IMR-90 (cell line): ENCODE results near the gene MARK4. TPM values are rescaled to one million over a fixed set of nuclear protein-coding genes. Genes with fewer than 3 reads are reported as not detected.

Experiments used
- ATAC-seq: fragments of 200-7000 bp; cut with Tn5 transposase; 2 replicates; pipeline ENCODE4 v1.9.1; 2020; ENCODE audit warnings: low read depth, mild to moderate bottlenecking, moderate library complexity
- BruUV-seq: library from RNA; stranded (reverse); fragments of 400-500 nt; replicated peaks from 2 replicates; lab custom pipeline; 2021; lab: Mats Ljungman, UMichigan
- CTCF ChIA-PET: fragments of 300-600 bp; formaldehyde crosslinking; extraction: SDS; loops from one replicate; lab custom pipeline; 2021; ENCODE audit warnings: antibody characterized with exemption; lab: Yijun Ruan, JAX
- POLR2A ChIA-PET: fragments of 300-600 bp; sonication (Branson Sonifier 250); formaldehyde crosslinking; loops from one replicate; lab custom pipeline; 2022; ENCODE audit warnings: antibody characterized with exemption; ENCODE audit not compliant: unreplicated experiment; lab: Charles Lee
- DNase-seq: peaks from one replicate; pipeline ENCODE4 v3.0.0; 2013
- H2AFZ ChIP-seq: replicated peaks from 2 replicates; pipeline ENCODE3; 2013; ENCODE audit warnings: low read length, mild to moderate bottlenecking; ENCODE audit not compliant: poor library complexity
- H2AK5ac ChIP-seq: 2 replicates; pipeline ENCODE4 v1.6.1; 2013; ENCODE audit warnings: low read depth, low read length, inconsistent platforms
- H2AK9ac ChIP-seq: replicated peaks from 2 replicates; pipeline ENCODE3; 2013; ENCODE audit warnings: mild to moderate bottlenecking, low read depth, low read length, moderate library complexity; ENCODE audit not compliant: poor library complexity
- H2BK120ac ChIP-seq: 2 replicates; pipeline ENCODE4 v1.6.1; 2013; ENCODE audit warnings: low read depth, low read length, inconsistent platforms
- H2BK15ac ChIP-seq: 3 replicates; pipeline ENCODE4 v1.6.1; 2013; ENCODE audit warnings: low read depth, low read length, inconsistent platforms
- H2BK20ac ChIP-seq: 2 replicates; pipeline ENCODE4 v1.6.1; 2013; ENCODE audit warnings: low read depth, mild to moderate bottlenecking, inconsistent platforms, low read length, moderate library complexity
- H2BK5ac ChIP-seq: 2 replicates; pipeline ENCODE4 v1.6.1; 2013; ENCODE audit warnings: mild to moderate bottlenecking, low read depth, low read length, inconsistent platforms; ENCODE audit not compliant: poor library complexity, severe bottlenecking
- H3K14ac ChIP-seq: replicated peaks from 2 replicates; pipeline ENCODE4 v1.6.1; 2013; ENCODE audit warnings: low read depth, low read length, inconsistent platforms
- H3K18ac ChIP-seq: 2 replicates; pipeline ENCODE4 v1.6.1; 2013; ENCODE audit warnings: low read depth, low read length, control low read depth
- H3K23ac ChIP-seq: 2 replicates; pipeline ENCODE4 v1.6.1; 2013; ENCODE audit warnings: low read depth, low read length, inconsistent platforms
- H3K27ac ChIP-seq: 2 replicates; pipeline ENCODE4 v1.5.1; 2013; ENCODE audit warnings: mild to moderate bottlenecking, control low read depth, low read length; ENCODE audit not compliant: insufficient read depth
- H3K27me3 ChIP-seq: 2 replicates; pipeline ENCODE4 v1.6.1; 2013; ENCODE audit warnings: low read length; ENCODE audit not compliant: control insufficient read depth, insufficient read depth
- H3K36me3 ChIP-seq: 2 replicates; pipeline ENCODE4 v1.6.1; 2013; ENCODE audit warnings: low read length, mixed read lengths; ENCODE audit not compliant: control insufficient read depth, insufficient read depth
- H3K4ac ChIP-seq: 2 replicates; pipeline ENCODE4 v1.6.1; 2013; ENCODE audit warnings: low read depth, low read length, inconsistent platforms
- H3K4me1 ChIP-seq: 2 replicates; pipeline ENCODE4 v1.6.1; 2013; ENCODE audit warnings: low read length, mixed read lengths; ENCODE audit not compliant: control insufficient read depth, insufficient read depth
- H3K4me2 ChIP-seq: 2 replicates; pipeline ENCODE4 v1.6.1; 2013; ENCODE audit warnings: low read depth, mild to moderate bottlenecking, control low read depth, low read length, moderate library complexity
- H3K4me3 ChIP-seq: 2 replicates; pipeline ENCODE4 v1.5.1; 2013; ENCODE audit warnings: low read depth, mild to moderate bottlenecking, control low read depth, low read length, moderate library complexity; ENCODE audit not compliant: insufficient read depth
- H3K56ac ChIP-seq: 2 replicates; pipeline ENCODE4 v1.6.1; 2013; ENCODE audit warnings: low read length, inconsistent platforms; ENCODE audit not compliant: insufficient read depth; ENCODE audit errors: extremely low read depth
- H3K79me1 ChIP-seq, 2 experiments: 2 replicates each; pipeline ENCODE4 v1.6.1; 2013; ENCODE audit warnings: low read length in 2 of 2, inconsistent platforms in 1 of 2, low read depth in 1 of 2
- H3K9ac ChIP-seq: 2 replicates; pipeline ENCODE4 v1.6.1; 2013; ENCODE audit warnings: low read depth, low read length, control low read depth
- H3K9me1 ChIP-seq: 2 replicates; pipeline ENCODE4 v1.6.1; 2013; ENCODE audit warnings: low read length, inconsistent platforms; ENCODE audit not compliant: insufficient read depth
- H3K9me3 ChIP-seq: 2 replicates; pipeline ENCODE4 v1.6.1; 2013; ENCODE audit warnings: low read length; ENCODE audit not compliant: control insufficient read depth, insufficient read depth
- H4K20me1 ChIP-seq: 2 replicates; pipeline ENCODE4 v1.6.1; 2013; ENCODE audit warnings: low read length, inconsistent platforms; ENCODE audit not compliant: insufficient read depth
- H4K5ac ChIP-seq: 2 replicates; pipeline ENCODE4 v1.6.1; 2013; ENCODE audit warnings: mild to moderate bottlenecking, low read depth, low read length, control low read depth
- H4K8ac ChIP-seq, 2 experiments: 2 replicates each; pipeline ENCODE4 v1.6.1; 2013; ENCODE audit warnings: low read depth in 2 of 2, low read length in 2 of 2, control low read depth in 1 of 2, inconsistent platforms in 1 of 2
- H4K91ac ChIP-seq: 2 replicates; pipeline ENCODE4 v1.6.1; 2013; ENCODE audit warnings: low read depth, low read length, inconsistent platforms; ENCODE audit not compliant: insufficient read depth
- BHLHE40 ChIP-seq: fragments of 150-350 bp; IDR thresholded peaks from 2 replicates; pipeline ENCODE4 v1.6.1; 2016; ENCODE audit warnings: mild to moderate bottlenecking, low read depth, low read length
- CEBPB ChIP-seq: IDR thresholded peaks from 2 replicates; pipeline ENCODE4 v1.6.1; 2012; ENCODE audit warnings: low read depth, low read length, improper control_type of control experiment
- CHD1 ChIP-seq: IDR thresholded peaks from 2 replicates; pipeline ENCODE4 v1.6.1; 2012; ENCODE audit warnings: low read depth, low read length, improper control_type of control experiment
- CTCF ChIP-seq: conservative IDR thresholded peaks from 2 replicates; pipeline ENCODE4 v1.5.1; 2012; ENCODE audit warnings: mild to moderate bottlenecking, low read depth, low read length, improper control_type of control experiment
- ELK1 ChIP-seq: fragments of 150-350 bp; IDR thresholded peaks from 2 replicates; pipeline ENCODE4 v1.6.1; 2016; ENCODE audit warnings: low read depth, mild to moderate bottlenecking, low read length, moderate library complexity, borderline replicate concordance
- FOS ChIP-seq: fragments of 150-350 bp; IDR thresholded peaks from 2 replicates; pipeline ENCODE4 v1.6.1; 2016; ENCODE audit warnings: low read depth, low read length
- MAFK ChIP-seq: IDR thresholded peaks from 2 replicates; pipeline ENCODE4 v1.6.1; 2012; ENCODE audit warnings: low read depth, low read length, improper control_type of control experiment
- MAZ ChIP-seq: IDR thresholded peaks from 2 replicates; pipeline ENCODE4 v1.6.1; 2012; ENCODE audit warnings: low read depth, mild to moderate bottlenecking, low read length, improper control_type of control experiment, moderate library complexity, borderline replicate concordance
- MXI1 ChIP-seq: IDR thresholded peaks from 2 replicates; pipeline ENCODE4 v1.6.1; 2012; ENCODE audit warnings: low read depth, mild to moderate bottlenecking, low read length, moderate library complexity, borderline replicate concordance
- NFE2L2 ChIP-seq: fragments of 150-350 bp; IDR thresholded peaks from 2 replicates; pipeline ENCODE4 v1.6.1; 2016; ENCODE audit warnings: low read depth, mild to moderate bottlenecking, low read length
- POLR2A ChIP-seq: IDR thresholded peaks from 2 replicates; pipeline ENCODE4 v1.6.1; 2012; ENCODE audit warnings: mild to moderate bottlenecking, low read depth, low read length
- RAD21 ChIP-seq: IDR thresholded peaks from 2 replicates; pipeline ENCODE4 v1.6.1; 2012; ENCODE audit warnings: low read length, improper control_type of control experiment
- RCOR1 ChIP-seq: IDR thresholded peaks from 2 replicates; pipeline ENCODE4 v1.6.1; 2012; ENCODE audit warnings: mild to moderate bottlenecking, low read length, improper control_type of control experiment; ENCODE audit not compliant: insufficient replicate concordance
- RFX5 ChIP-seq: IDR thresholded peaks from 2 replicates; pipeline ENCODE4 v1.8.0; 2012; ENCODE audit warnings: low read depth, mild to moderate bottlenecking, low read length, moderate library complexity
- SMC3 ChIP-seq: fragments of 150-350 bp; IDR thresholded peaks from 2 replicates; pipeline ENCODE4 v1.6.1; 2016; ENCODE audit warnings: low read depth, mild to moderate bottlenecking, antibody characterized with exemption, low read length, moderate library complexity
- USF2 ChIP-seq: fragments of 150-350 bp; IDR thresholded peaks from 2 replicates; pipeline ENCODE4 v1.6.1; 2017; ENCODE audit warnings: mild to moderate bottlenecking, antibody characterized with exemption, low read length, low read depth
- WGBS, 2 experiments: methylation state at CpG; one replicate each; pipeline versions ENCODE4 v1.1.5 to v1.1.7; 2013; ENCODE audit warnings: missing lambda C conversion rate in 2 of 2; ENCODE audit not compliant: insufficient read length in 1 of 2; ENCODE audit errors: extremely low coverage in 2 of 2; 5-methylcytosine and 5-hydroxymethylcytosine counted together
- dilution Hi-C: fragments of 300-500 bp; cut with HindIII; formaldehyde crosslinking; loops from one replicate; pipeline ENCODE4 v1.14.3; 2018; ENCODE audit warnings: low sequenced_read_pairs; ENCODE audit not compliant: unreplicated experiment
- in situ Hi-C: fragments of 300-500 bp; cut with MboI; formaldehyde crosslinking; loops from 3 replicates; pipeline ENCODE4 v1.14.3; 2019; ENCODE audit warnings: low sequenced_read_pairs, inconsistent platforms, mixed read lengths
- intact Hi-C: fragments of 100-400 bp; cut with micrococcal nuclease; formaldehyde crosslinking; loops from 2 replicates; pipeline ENCODE4 v1.10.0; 2022
- polyA plus RNA-seq, 3 experiments: library from polyadenylated mRNA; depleted of rRNA; stranded (reverse); fragments of >200 nt; gene quantifications; 2 replicates each; pipeline ENCODE4 v1.2.3, GENCODE V29; 2012; ENCODE audit warnings: low replicate concordance in 1 of 3
- total RNA-seq: library from RNA; depleted of rRNA; stranded (reverse); fragments of >200 nt; gene quantifications from 2 replicates; pipeline ENCODE4 v1.2.3, GENCODE V29; 2012

MARK4 gene
- total and polyA plus RNA-seq, 2 of the 4 experiments (the other 2 are of a cell fraction): 11.3 to 20.7 TPM

DNA sequence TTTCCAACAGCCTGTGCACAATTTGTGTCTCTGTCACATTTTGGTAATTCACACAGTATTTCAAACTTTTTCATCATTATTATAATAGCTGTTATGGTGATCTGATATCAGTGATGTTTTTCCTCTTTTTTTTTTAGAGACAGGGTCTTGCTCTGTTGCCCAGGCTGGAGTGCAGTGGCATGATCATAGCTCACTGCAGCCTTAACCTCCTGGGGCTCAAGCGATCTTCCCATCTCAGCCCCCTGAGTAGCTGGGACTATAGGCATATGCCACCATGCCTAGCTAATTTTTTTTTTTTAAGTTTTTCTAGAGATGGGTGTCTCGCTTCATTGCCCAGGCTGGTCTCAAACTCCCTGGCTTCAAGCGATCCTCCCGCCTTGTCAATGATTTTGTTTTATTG is 5.8 kb downstream of the MARK4 start:
- H3K79me1 ChIP-seq: peaks cover 30 to 71% of the 10 kb centered on the region in 2 experiments
- H2BK120ac ChIP-seq: no peak overlapping the region
- H3K4me2 ChIP-seq: no peak overlapping the region
- no peak overlapping the region for H3K18ac ChIP-seq
- ATAC-seq (no peak), DNase-seq (no peak)
- no peak overlapping the region for H3K4ac ChIP-seq
- H2BK5ac ChIP-seq: no peak overlapping the region
- H4K8ac ChIP-seq: no peak overlapping the region
- H3K9ac ChIP-seq: no peak overlapping the region
- H3K36me3 ChIP-seq: peaks cover 19% of the 10 kb centered on the region
- in situ Hi-C loops (no loop called here), intact Hi-C loops (no loop called here), dilution Hi-C loops (no loop called here)
- H3K4me1 ChIP-seq: peaks cover 17% of the 10 kb centered on the region
- H3K4me3 ChIP-seq: no peak overlapping the region
- no peak overlapping the region for H4K5ac ChIP-seq
- H2AFZ ChIP-seq: no peak overlapping the region
- WGBS, 2 experiments: no CpG with 5 or more reads among the region's 4 CpGs
- H3K14ac ChIP-seq: no peak overlapping the region
- H3K9me1 ChIP-seq: peaks cover 6% of the 10 kb centered on the region; the same call in 1 of the 2 replicates
- BruUV-seq: no TSS peak
- peaks cover 56% of the 10 kb centered on the region for H4K20me1 ChIP-seq
- no peak overlapping the region for H3K23ac ChIP-seq
- POLR2A ChIA-PET: no interaction called here
- CTCF ChIA-PET: no interaction called here
- H2AK9ac ChIP-seq: no peak overlapping the region
- no peak overlapping the region for H2BK20ac ChIP-seq
- no peak overlapping the region for H2AK5ac ChIP-seq
- TF ChIP-seq CHD1 (no peak), RFX5 (no peak), POLR2A (no peak), RCOR1 (no peak), MAFK (no peak), MAZ (no peak), RAD21 (no peak), USF2 (no peak), CEBPB (no peak), CTCF (no peak), FOS (no peak), NFE2L2 (no peak), ELK1 (no peak), BHLHE40 (no peak), MXI1 (no peak), SMC3 (no peak)
- no peaks in the 10 kb centered on the region for H3K27me3 ChIP-seq
- no peaks in the 10 kb centered on the region for H3K9me3 ChIP-seq
- no peak overlapping the region for H3K56ac ChIP-seq
- H3K27ac ChIP-seq: no peak overlapping the region
- no peak overlapping the region for H2BK15ac ChIP-seq
- H4K91ac ChIP-seq: no peak overlapping the region
